Mesothelial cell of epicardium (in vitro differentiated cells): ENCODE measurements around the gene PLXND1. TPM values are rescaled to one million over a fixed set of nuclear protein-coding genes. Genes with fewer than 3 reads are reported as not detected.
"Not testable (repeated sequence)": the region's sequence is repeated elsewhere in the genome, so short reads cannot be mapped to it uniquely, and the experiment has no call there.

Experiments used
- DNase-seq, 2 experiments: peaks; one replicate each; pipeline ENCODE4 v3.0.0; 2021; ENCODE audit warnings: low spot score in 2 of 2; ENCODE audit not compliant: unreplicated experiment in 2 of 2
- H3K27ac Mint-ChIP-seq: 2 replicates; pipeline ENCODE4 v1.8.0; 2021; ENCODE audit warnings: mixed read lengths
- H3K27me3 Mint-ChIP-seq: 2 replicates; pipeline ENCODE4 v1.8.0; 2021; ENCODE audit warnings: low read depth, mixed read lengths
- H3K36me3 Mint-ChIP-seq: 2 replicates; pipeline ENCODE4 v1.8.0; 2021; ENCODE audit warnings: mixed read lengths
- H3K4me1 Mint-ChIP-seq: 2 replicates; pipeline ENCODE4 v1.8.0; 2021; ENCODE audit warnings: mixed read lengths
- H3K4me3 Mint-ChIP-seq: 2 replicates; pipeline ENCODE4 v1.8.0; 2021; ENCODE audit warnings: mild to moderate bottlenecking, moderate library complexity, mixed read lengths
- H3K9me3 Mint-ChIP-seq: 2 replicates; pipeline ENCODE4 v1.8.0; 2021; ENCODE audit warnings: mixed read lengths
- CTCF ChIP-seq: fragments of 200-600 bp; sonication (generic); IDR thresholded peaks from one replicate; pipeline ENCODE4 v1.5.0; 2021; ENCODE audit warnings: antibody characterized with exemption; ENCODE audit not compliant: unreplicated experiment
- total RNA-seq: library from RNA; stranded (reverse); gene quantifications from 3 replicates; pipeline ENCODE4 v1.2.1, GENCODE V29; 2021

The PLXND1 gene
- total RNA-seq, 1 donor from 2014 or later: 60.6 TPM

- no peaks in the 10 kb centered on the region for H3K9me3 Mint-ChIP-seq
- no peaks in the 10 kb centered on the region for H3K27me3 Mint-ChIP-seq
- DNase-seq: peak in 1 of 2 experiments; percentile 63
- H3K4me3 Mint-ChIP-seq: no peak overlapping the region
- no peak overlapping the region for H3K27ac Mint-ChIP-seq
- H3K36me3 Mint-ChIP-seq: peaks cover 3% of the 10 kb centered on the region
- H3K4me1 Mint-ChIP-seq: peaks cover 11% of the 10 kb centered on the region
- TF ChIP-seq CTCF: peak; percentile 48
Observed at GRCh38 chr3:129650256-129650872, 43.9 kb upstream of the PLXND1 start.

DNA sequence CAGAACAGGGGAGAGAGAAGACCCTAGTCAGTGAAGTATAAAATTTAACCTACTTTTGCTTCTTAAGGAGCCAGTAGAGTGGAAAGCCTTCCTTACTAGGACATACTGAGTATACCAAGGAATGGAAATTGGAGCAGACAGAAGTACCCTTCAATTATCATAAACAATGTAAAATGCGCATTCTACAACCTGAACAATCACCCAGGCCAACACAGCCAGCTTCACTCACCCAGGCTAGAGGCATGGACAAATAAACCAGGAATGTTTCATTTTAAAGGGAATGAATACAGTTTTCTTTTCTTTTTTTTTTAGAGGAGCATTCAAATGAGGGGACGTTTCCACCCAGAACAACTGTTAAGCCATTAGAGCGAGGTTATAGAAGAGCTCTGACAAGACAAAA is 41.9 kb upstream of the PLXND1 start:
- H3K27me3 Mint-ChIP-seq: no peaks in the 10 kb centered on the region

GRCh38 chr3:129645286-129645685 is 38.8 kb upstream of the PLXND1 start:
- Mint-ChIP-seq H3K36me3 (no peaks in the 10 kb centered on the region), H3K27me3 (no peaks in the 10 kb centered on the region), H3K4me3 (no peak overlapping the region), H3K9me3 (no peaks in the 10 kb centered on the region), H3K27ac (no peak overlapping the region), H3K4me1 (peaks cover 3% of the 10 kb centered on the region)
- DNase-seq: no peak
- TF ChIP-seq CTCF: no peak

More for the DNA sequence above, 41.9 kb upstream of the PLXND1 start:
- Mint-ChIP-seq H3K4me3 (no peak overlapping the region), H3K9me3 (no peaks in the 10 kb centered on the region), H3K36me3 (no peaks in the 10 kb centered on the region), H3K27ac (no peak overlapping the region), H3K4me1 (peaks cover 11% of the 10 kb centered on the region)
- no peak for DNase-seq
- TF ChIP-seq CTCF: no peak

- Mint-ChIP-seq H3K27me3 (no peaks in the 10 kb centered on the region), H3K4me3 (no peak overlapping the region), H3K36me3 (no peaks in the 10 kb centered on the region), H3K9me3 (no peaks in the 10 kb centered on the region), H3K27ac (no peak overlapping the region), H3K4me1 (no peaks in the 10 kb centered on the region)
- DNase-seq: no peak
- TF ChIP-seq CTCF: no peak
Observed at GRCh38 chr3:129644836-129645235, 38.4 kb upstream of the PLXND1 start.

GRCh38 chr3:129641567-129642260 is 35.2 kb upstream of the PLXND1 start:
- not testable (repeated sequence) for H3K4me3 Mint-ChIP-seq, H3K27ac Mint-ChIP-seq, DNase-seq, H3K9me3 Mint-ChIP-seq, H3K36me3 Mint-ChIP-seq, H3K4me1 Mint-ChIP-seq, H3K27me3 Mint-ChIP-seq

GRCh38 chr3:129640985-129641384 is 34.5 kb upstream of the PLXND1 start:
- not testable (repeated sequence) for H3K4me1 Mint-ChIP-seq, DNase-seq, H3K4me3 Mint-ChIP-seq, H3K27ac Mint-ChIP-seq, H3K9me3 Mint-ChIP-seq, H3K36me3 Mint-ChIP-seq, H3K27me3 Mint-ChIP-seq
